ENCODE measurements around the gene PSMB11.
"Not testable (repeated sequence)": the region's sequence is repeated elsewhere in the genome, so short reads cannot be mapped to it uniquely, and the experiment has no call there.

PSMB11 gene

GRCh38 chr14:23042162-23042965 is at the start of gene PSMB11:
Gene PSMB11 (plus strand): TSS chr14:23042212. CDS start chr14:23042226, 14 bp downstream.
- Mint-ChIP-seq H3K4me3 (no peak within 1 kb of the TSS), H3K27ac (no peak within 1 kb of the TSS), H3K9me3 (no peaks in the 10 kb centered on the region), H3K36me3 (ENCODE audit: low read depth) (no peaks in the 10 kb centered on the region), H3K4me1 (ENCODE audit: low read depth) (no peaks in the 10 kb centered on the region), H3K27me3 (no peaks in the 10 kb centered on the region)
- DNase-seq = no peak

GRCh38 chr14:22993517-22993916 is 48.5 kb upstream of the PSMB11 start:
- Mint-ChIP-seq H3K4me1 (ENCODE audit: low read depth) (peaks cover 2% of the 10 kb centered on the region), H3K27me3 (no peaks in the 10 kb centered on the region), H3K9me3 (no peaks in the 10 kb centered on the region), H3K36me3 (ENCODE audit: low read depth) (peaks cover 15% of the 10 kb centered on the region), H3K4me3 (no peak overlapping the region), H3K27ac (no peak overlapping the region)
- no peak for DNase-seq

- H3K4me1 Mint-ChIP-seq (ENCODE audit: low read depth) = peaks cover 2% of the 10 kb centered on the region
These were observed 47.2 kb upstream of the PSMB11 start for GRCh38 chr14:22994762-22995275.

GRCh38 chr14:22995889-22996625 is 46.0 kb upstream of the PSMB11 start:
- H3K36me3 Mint-ChIP-seq (ENCODE audit: low read depth) = peaks cover 6% of the 10 kb centered on the region
- H3K27ac Mint-ChIP-seq = no peak overlapping the region
- H3K9me3 Mint-ChIP-seq = no peaks in the 10 kb centered on the region
- H3K27me3 Mint-ChIP-seq = no peaks in the 10 kb centered on the region
- peak; percentile 15 for DNase-seq
- no peak overlapping the region for H3K4me3 Mint-ChIP-seq
- H3K4me1 Mint-ChIP-seq (ENCODE audit: low read depth) = peaks cover 5% of the 10 kb centered on the region

More at GRCh38 chr14:22994762-22995275, 47.2 kb upstream of the PSMB11 start:
- H3K27me3 Mint-ChIP-seq = no peaks in the 10 kb centered on the region
- H3K9me3 Mint-ChIP-seq = no peaks in the 10 kb centered on the region
- H3K4me3 Mint-ChIP-seq = no peak overlapping the region
- H3K36me3 Mint-ChIP-seq (ENCODE audit: low read depth) = peaks cover 6% of the 10 kb centered on the region
- H3K27ac Mint-ChIP-seq = no peak overlapping the region
- DNase-seq = peak; percentile 43

GRCh38 chr14:22996768-22997654 is 45.0 kb upstream of the PSMB11 start:
- Mint-ChIP-seq H3K36me3 (ENCODE audit: low read depth) (peaks cover 3% of the 10 kb centered on the region), H3K9me3 (no peaks in the 10 kb centered on the region)

GRCh38 chr14:22997676-22998323 is 44.2 kb upstream of the PSMB11 start:
- Mint-ChIP-seq H3K36me3 (ENCODE audit: low read depth) (peaks cover 3% of the 10 kb centered on the region), H3K27me3 (no peaks in the 10 kb centered on the region), H3K4me3 (no peak overlapping the region), H3K9me3 (no peaks in the 10 kb centered on the region), H3K4me1 (ENCODE audit: low read depth) (peaks cover 7% of the 10 kb centered on the region), H3K27ac (no peak overlapping the region)
- no peak for DNase-seq

More at GRCh38 chr14:22996768-22997654, 45.0 kb upstream of the PSMB11 start:
- Mint-ChIP-seq H3K4me1 (ENCODE audit: low read depth) (peaks cover 7% of the 10 kb centered on the region), H3K4me3 (no peak overlapping the region), H3K27ac (no peak overlapping the region), H3K27me3 (no peaks in the 10 kb centered on the region)
- DNase-seq = peak; percentile 8

GRCh38 chr14:22998329-22999012 is 43.5 kb upstream of the PSMB11 start:
- H3K27ac Mint-ChIP-seq = no peak overlapping the region
- H3K4me1 Mint-ChIP-seq (ENCODE audit: low read depth) = peaks cover 7% of the 10 kb centered on the region
- DNase-seq = peak; percentile 15
- H3K4me3 Mint-ChIP-seq = no peak overlapping the region
- no peaks in the 10 kb centered on the region for H3K27me3 Mint-ChIP-seq
- H3K9me3 Mint-ChIP-seq = no peaks in the 10 kb centered on the region
- no peaks in the 10 kb centered on the region for H3K36me3 Mint-ChIP-seq (ENCODE audit: low read depth)

GRCh38 chr14:23000860-23001259 is 41.2 kb upstream of the PSMB11 start:
- Mint-ChIP-seq H3K27ac (no peak overlapping the region), H3K36me3 (ENCODE audit: low read depth) (no peaks in the 10 kb centered on the region), H3K27me3 (no peaks in the 10 kb centered on the region), H3K9me3 (no peaks in the 10 kb centered on the region), H3K4me3 (no peak overlapping the region), H3K4me1 (ENCODE audit: low read depth) (peaks cover 12% of the 10 kb centered on the region)
- DNase-seq = no peak

- DNase-seq = no peak
- H3K9me3 Mint-ChIP-seq = no peaks in the 10 kb centered on the region
- H3K27ac Mint-ChIP-seq = no peak overlapping the region
These were observed 39.4 kb upstream of the PSMB11 start for GRCh38 chr14:23002592-23002991.

GRCh38 chr14:23004274-23004673 is 37.7 kb upstream of the PSMB11 start:
- H3K36me3 Mint-ChIP-seq (ENCODE audit: low read depth); H3K27ac Mint-ChIP-seq; H3K4me3 Mint-ChIP-seq; DNase-seq; H3K27me3 Mint-ChIP-seq; H3K9me3 Mint-ChIP-seq: not testable (repeated sequence)
- H3K4me1 Mint-ChIP-seq (ENCODE audit: low read depth) = peaks cover 45% of the 10 kb centered on the region

More at GRCh38 chr14:23002592-23002991, 39.4 kb upstream of the PSMB11 start:
- peaks cover 29% of the 10 kb centered on the region for H3K4me1 Mint-ChIP-seq (ENCODE audit: low read depth)
- no peaks in the 10 kb centered on the region for H3K27me3 Mint-ChIP-seq
- H3K4me3 Mint-ChIP-seq = no peak overlapping the region
- H3K36me3 Mint-ChIP-seq (ENCODE audit: low read depth) = peaks cover 5% of the 10 kb centered on the region

GRCh38 chr14:23005451-23006187 is 36.4 kb upstream of the PSMB11 start:
- DNase-seq = no peak
- Mint-ChIP-seq H3K27me3 (no peaks in the 10 kb centered on the region), H3K36me3 (ENCODE audit: low read depth) (peaks cover 7% of the 10 kb centered on the region), H3K9me3 (no peaks in the 10 kb centered on the region), H3K4me1 (ENCODE audit: low read depth) (peaks cover 56% of the 10 kb centered on the region), H3K27ac (peak overlapping the region; percentile 96), H3K4me3 (peak overlapping the region; percentile 88)

- H3K27ac Mint-ChIP-seq = peak overlapping the region; percentile 96
- H3K4me1 Mint-ChIP-seq (ENCODE audit: low read depth) = peaks cover 51% of the 10 kb centered on the region
- no peaks in the 10 kb centered on the region for H3K9me3 Mint-ChIP-seq
- peaks cover 7% of the 10 kb centered on the region for H3K36me3 Mint-ChIP-seq (ENCODE audit: low read depth)
- peak overlapping the region; percentile 88 for H3K4me3 Mint-ChIP-seq
- H3K27me3 Mint-ChIP-seq = no peaks in the 10 kb centered on the region
- no peak for DNase-seq
These were observed 35.9 kb upstream of the PSMB11 start for GRCh38 chr14:23006188-23006534.

Measured in activated T-cell treated with anti-CD3 and anti-CD28 coated beads, Interleukin-2, amount 50 U/mL, for 24 hours (primary cell).